Upper lobe of left lung (tissue), 6 donors: ENCODE data around the gene AKT1S1. TPM values are rescaled to one million over a fixed set of nuclear protein-coding genes. Genes with fewer than 3 reads are reported as not detected.

ENCODE experiments used
- ATAC-seq, 2 donors: fragments of 200-7000 bp; cut with Tn5 transposase; one replicate each; pipeline ENCODE4 v1.9.1; 2022; ENCODE audit warnings: mild to moderate bottlenecking in 2 of 2, moderate library complexity in 2 of 2; ENCODE audit not compliant: low FRiP score in 2 of 2
- DNase-seq, 2 donors: peaks; one replicate each; pipeline ENCODE4 v3.0.0-alpha.2; 2019 to 2020
- H3K27ac ChIP-seq, 4 donors: fragments of 200-600 bp; sonication (generic); one replicate each; pipeline ENCODE4 v1.5.1; 2016 to 2019
- H3K27me3 ChIP-seq, 4 donors: fragments of 200-600 bp; sonication (generic); one replicate each; pipeline ENCODE4 v1.5.1; 2017 to 2019
- H3K36me3 ChIP-seq, 4 donors: fragments of 200-600 bp; sonication (generic); one replicate each; pipeline ENCODE4 v1.5.1; 2016 to 2019
- H3K4me1 ChIP-seq, 4 donors: fragments of 200-600 bp; sonication (generic); one replicate each; pipeline ENCODE4 v1.5.1; 2018 to 2019
- H3K4me3 ChIP-seq, 4 donors: fragments of 200-600 bp; sonication (generic); one replicate each; pipeline ENCODE4 v1.5.1; 2017 to 2019; ENCODE audit warnings: mild to moderate bottlenecking in 2 of 4, moderate library complexity in 1 of 4
- H3K9me3 ChIP-seq, 4 donors: fragments of 200-600 bp; sonication (generic); one replicate each; pipeline ENCODE4 v1.5.1; 2018 to 2019
- EP300 ChIP-seq, 4 donors: sonication (generic); formaldehyde crosslinking; IDR thresholded peaks; one replicate each; pipeline ENCODE4 v1.5.1; 2017; ENCODE audit warnings: antibody characterized with exemption in 4 of 4, control low read depth in 2 of 4
- POLR2A ChIP-seq, 4 donors: fragments of 450-650 bp; IDR thresholded peaks; one replicate each; pipeline ENCODE4 v1.5.1; 2016 to 2017; ENCODE audit warnings: antibody characterized with exemption in 4 of 4, mild to moderate bottlenecking in 2 of 4
- POLR2AphosphoS5 ChIP-seq, 2 donors: sonication (generic); formaldehyde crosslinking; IDR thresholded peaks; one replicate each; pipeline ENCODE4 v1.5.1; 2017; ENCODE audit warnings: antibody characterized with exemption in 2 of 2
- WGBS, 2 donors: methylation state at CpG; one replicate each; pipeline ENCODE4 v1.1.5; 2017 to 2018; 5-methylcytosine and 5-hydroxymethylcytosine counted together
- total RNA-seq, 6 donors: library from RNA; depleted of rRNA in 4 of 6; stranded (reverse); fragments of >200 nt in 4 of 6; gene quantifications; one replicate each; pipeline versions ENCODE4 v1.1.0 to v1.2.1, GENCODE V29; 2016 to 2021
- TF ChIP-seq, protein P1 (sequence below), 6 experiments: fragments of 450-650 bp in 4 of 6; fragments of 200-600 bp in 2 of 6; sonication (generic) in 2 of 6; IDR thresholded peaks; one replicate each; pipeline ENCODE4 v1.5.1; 2016 to 2019; ENCODE audit warnings: antibody characterized with exemption in 6 of 6
- donor health status: DM: no; HTN: no; CAD: no; lungs with moderate emphysema.
- donor health status: DM: no; HTN: yes; CAD: no; lungs with severe emphysema.

AKT1S1 gene
- total RNA-seq, 6 donors from 2014 or later, result 11.8 to 35.5 (median 25.7) TPM

GRCh38 chr19:49863935-49864320, 13.2 kb downstream of the AKT1S1 start:
- no peak overlapping the region for H3K27ac ChIP-seq
- peaks cover 28 to 40% (median 39%) of the 10 kb centered on the region in 4 donors for H3K4me1 ChIP-seq
- ATAC-seq (no peak), DNase-seq (peak in 1 of 2 donors; percentile 70)
- no peaks in the 10 kb centered on the region for H3K27me3 ChIP-seq
- H3K36me3 ChIP-seq, result peaks cover 7 to 60% (median 48%) of the 10 kb centered on the region in 4 donors
- WGBS, 2 donors, result 91 to 95% methylated on average over 17 of the region's 17 CpGs
- no peak overlapping the region for H3K4me3 ChIP-seq
- TF ChIP-seq, protein P1, sequence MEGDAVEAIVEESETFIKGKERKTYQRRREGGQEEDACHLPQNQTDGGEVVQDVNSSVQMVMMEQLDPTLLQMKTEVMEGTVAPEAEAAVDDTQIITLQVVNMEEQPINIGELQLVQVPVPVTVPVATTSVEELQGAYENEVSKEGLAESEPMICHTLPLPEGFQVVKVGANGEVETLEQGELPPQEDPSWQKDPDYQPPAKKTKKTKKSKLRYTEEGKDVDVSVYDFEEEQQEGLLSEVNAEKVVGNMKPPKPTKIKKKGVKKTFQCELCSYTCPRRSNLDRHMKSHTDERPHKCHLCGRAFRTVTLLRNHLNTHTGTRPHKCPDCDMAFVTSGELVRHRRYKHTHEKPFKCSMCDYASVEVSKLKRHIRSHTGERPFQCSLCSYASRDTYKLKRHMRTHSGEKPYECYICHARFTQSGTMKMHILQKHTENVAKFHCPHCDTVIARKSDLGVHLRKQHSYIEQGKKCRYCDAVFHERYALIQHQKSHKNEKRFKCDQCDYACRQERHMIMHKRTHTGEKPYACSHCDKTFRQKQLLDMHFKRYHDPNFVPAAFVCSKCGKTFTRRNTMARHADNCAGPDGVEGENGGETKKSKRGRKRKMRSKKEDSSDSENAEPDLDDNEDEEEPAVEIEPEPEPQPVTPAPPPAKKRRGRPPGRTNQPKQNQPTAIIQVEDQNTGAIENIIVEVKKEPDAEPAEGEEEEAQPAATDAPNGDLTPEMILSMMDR (IDR thresholded peaks at IDR 0.05), result no peak
- TF ChIP-seq POLR2AphosphoS5 (IDR thresholded peaks at IDR 0.05), result no peak
- H3K9me3 ChIP-seq, result no peaks in the 10 kb centered on the region

DNA sequence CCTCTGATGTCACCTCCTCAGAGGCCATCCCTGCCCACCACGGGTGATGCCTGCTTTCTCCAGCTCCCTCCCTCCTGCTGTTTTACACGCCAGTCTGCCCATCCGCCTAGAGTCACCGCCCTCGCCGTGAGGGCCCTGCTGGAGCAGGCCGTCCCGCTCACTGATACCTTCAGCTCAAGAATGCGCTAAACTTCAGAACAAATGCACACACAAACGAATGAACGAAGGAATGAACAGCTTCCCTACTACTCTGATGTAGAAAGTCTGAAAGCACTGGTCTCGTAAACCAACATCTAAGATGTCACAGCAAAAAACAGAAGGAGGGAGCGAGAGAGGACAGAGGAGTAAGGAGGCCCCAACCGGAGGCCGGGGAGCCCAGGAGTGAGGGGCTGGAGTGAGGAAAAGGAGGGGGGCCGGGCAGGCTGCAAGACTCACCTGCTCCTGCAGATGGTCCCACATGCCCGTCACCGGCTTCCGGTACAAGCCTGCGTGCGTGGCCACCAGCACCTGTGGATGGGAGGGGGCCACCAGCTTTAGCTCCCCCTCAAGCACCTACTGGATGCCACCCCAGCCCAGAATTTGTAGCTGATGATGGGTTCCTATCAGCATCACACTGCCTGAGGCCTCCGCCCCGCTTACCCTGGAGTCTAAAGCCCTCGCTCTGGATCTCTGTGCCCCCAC, 13.8 kb downstream of the AKT1S1 start:
- ATAC-seq, result no peak

DNA sequence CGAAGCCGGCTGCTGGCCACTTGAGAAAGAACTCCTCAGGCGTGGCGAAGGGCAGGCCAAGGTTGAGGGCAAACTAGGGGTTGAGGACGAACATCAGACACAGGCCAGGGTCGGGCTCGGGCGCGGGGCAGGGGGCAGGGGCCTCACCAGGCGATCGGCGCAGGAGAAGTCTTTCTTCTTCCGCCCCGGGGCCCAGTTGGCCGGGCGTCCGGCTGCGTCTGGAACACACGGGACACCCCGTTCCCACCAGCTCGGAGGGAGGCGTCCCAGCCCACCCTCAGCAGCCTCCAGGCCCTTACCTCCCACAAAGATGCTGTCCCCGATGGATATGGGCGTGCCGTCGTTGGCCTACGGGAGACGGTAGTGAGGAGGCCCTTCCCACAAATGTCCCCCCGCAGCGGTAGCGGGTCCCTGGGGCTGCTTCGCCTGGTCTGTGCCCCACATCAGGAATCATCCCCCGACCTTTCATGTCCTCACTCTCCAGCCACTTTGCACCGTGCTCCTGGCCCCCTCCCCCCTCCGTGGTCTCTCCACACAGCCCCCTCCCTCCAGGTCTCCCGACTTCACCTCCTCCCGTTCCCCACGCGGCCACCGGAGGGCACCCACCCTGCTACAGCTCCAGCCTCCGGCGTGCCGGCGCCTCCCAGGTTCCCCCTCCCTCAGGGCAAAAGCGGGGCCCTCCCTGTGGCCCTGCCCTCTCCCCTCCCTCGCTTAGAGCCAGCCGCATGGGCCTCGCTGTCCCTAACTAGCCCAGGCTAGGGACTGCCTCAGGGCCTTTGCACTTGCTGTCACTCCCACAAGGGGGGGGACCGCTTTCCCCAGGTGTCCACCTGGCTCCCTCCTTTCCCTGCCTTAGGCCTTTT, 14.5 kb downstream of the AKT1S1 start:
- H3K27me3 ChIP-seq, result no peaks in the 10 kb centered on the region
- H3K36me3 ChIP-seq, result peaks cover 9 to 74% (median 60%) of the 10 kb centered on the region in 4 donors
- ATAC-seq (no peak), DNase-seq (peak in 1 of 2 donors; percentile 87)
- no peak for TF ChIP-seq POLR2AphosphoS5 (IDR thresholded peaks at IDR 0.05)
- TF ChIP-seq, protein P1 (IDR thresholded peaks at IDR 0.05), result peak in 1 of 6 experiments; percentile 4
- WGBS, 2 donors, result 81 to 86% methylated on average over 25 to 43 of the region's 49 CpGs
- no peak overlapping the region for H3K27ac ChIP-seq
- H3K4me1 ChIP-seq, result peaks cover 18 to 27% (median 26%) of the 10 kb centered on the region in 4 donors
- no peaks in the 10 kb centered on the region for H3K9me3 ChIP-seq
- H3K4me3 ChIP-seq, result no peak overlapping the region

More for the DNA sequence above, 13.8 kb downstream of the AKT1S1 start:
- 91 to 92% methylated on average over 24 of the region's 24 CpGs for WGBS, 2 donors
- Histone ChIP-seq H3K9me3 (no peaks in the 10 kb centered on the region), H3K4me1 (peaks cover 22 to 35% (median 34%) of the 10 kb centered on the region in 4 donors), H3K27me3 (no peaks in the 10 kb centered on the region), H3K36me3 (peaks cover 7 to 66% (median 53%) of the 10 kb centered on the region in 4 donors), H3K4me3 (no peak overlapping the region), H3K27ac (no peak overlapping the region)
- peak in 1 of 2 donors; percentile 62 for DNase-seq
- TF ChIP-seq EP300 (IDR thresholded peaks at IDR 0.05) (no peak), POLR2A (IDR thresholded peaks at IDR 0.05) (no peak), POLR2AphosphoS5 (IDR thresholded peaks at IDR 0.05) (no peak)
- TF ChIP-seq, protein P1 (IDR thresholded peaks at IDR 0.05), result no peak

GRCh38 chr19:49861541-49862378, 15.4 kb downstream of the AKT1S1 start:
- no peak for ATAC-seq

More at GRCh38 chr19:49861541-49862378, 15.4 kb downstream of the AKT1S1 start:
- TF ChIP-seq, protein P1 (IDR thresholded peaks at IDR 0.05), result no peak
- no peak for TF ChIP-seq POLR2A (IDR thresholded peaks at IDR 0.05)
- no peak for TF ChIP-seq POLR2AphosphoS5 (IDR thresholded peaks at IDR 0.05)
- TF ChIP-seq EP300 (IDR thresholded peaks at IDR 0.05), result no peak
- 84 to 89% methylated on average over 41 to 50 of the region's 60 CpGs for WGBS, 2 donors
- DNase-seq, result peak in 1 of 2 donors; percentile 88
- Histone ChIP-seq H3K4me3 (no peak overlapping the region), H3K36me3 (peaks cover 12 to 82% (median 69%) of the 10 kb centered on the region in 4 donors), H3K27me3 (no peaks in the 10 kb centered on the region), H3K4me1 (peaks cover 17 to 26% (median 25%) of the 10 kb centered on the region in 4 donors), H3K9me3 (no peaks in the 10 kb centered on the region), H3K27ac (peak overlapping the region in 2 of 4 donors; percentile 54 to 63)
